H9 (cell line): ENCODE data around the gene IWS1. TPM values are rescaled to one million over a fixed set of nuclear protein-coding genes. Genes with fewer than 3 reads are reported as not detected.
"Not testable (repeated sequence)": the region's sequence is repeated elsewhere in the genome, so short reads cannot be mapped to it uniquely, and the experiment has no call there.

Experiments used
- DNase-seq: peaks from one replicate; pipeline ENCODE4 v3.0.0-alpha.2; 2017
- H2AFZ ChIP-seq: one replicate; pipeline ENCODE4 v1.6.1; 2013; ENCODE audit warnings: mild to moderate bottlenecking, low read length, control low read depth, moderate library complexity
- H2AK5ac ChIP-seq: 2 replicates; pipeline ENCODE4 v1.6.1; 2013; ENCODE audit warnings: low read length, control low read depth, mixed read lengths; ENCODE audit not compliant: insufficient read length
- H2BK120ac ChIP-seq: one replicate; pipeline ENCODE4 v1.6.1; 2013; ENCODE audit warnings: low read depth, mild to moderate bottlenecking, low read length, control low read depth, inconsistent platforms; ENCODE audit not compliant: poor library complexity, severe bottlenecking
- H2BK12ac ChIP-seq: 2 replicates; pipeline ENCODE4 v1.6.1; 2013; ENCODE audit warnings: low read length, control low read depth, mixed read lengths, low read depth; ENCODE audit not compliant: insufficient read length
- H2BK15ac ChIP-seq: 2 replicates; pipeline ENCODE4 v1.6.1; 2013; ENCODE audit warnings: low read depth, low read length, control low read depth
- H2BK20ac ChIP-seq: one replicate; pipeline ENCODE4 v1.6.1; 2013; ENCODE audit warnings: low read depth, mild to moderate bottlenecking, low read length, control low read depth, inconsistent platforms; ENCODE audit not compliant: poor library complexity, severe bottlenecking
- H2BK5ac ChIP-seq: 2 replicates; pipeline ENCODE4 v1.6.1; 2013; ENCODE audit warnings: low read length, control low read depth, mixed read lengths; ENCODE audit not compliant: insufficient read length
- H3K14ac ChIP-seq: 2 replicates; pipeline ENCODE4 v1.6.1; 2013; ENCODE audit warnings: low read length, control low read depth; ENCODE audit not compliant: insufficient read depth
- H3K18ac ChIP-seq: 2 replicates; pipeline ENCODE4 v1.6.1; 2013; ENCODE audit warnings: low read depth, mild to moderate bottlenecking, mixed read lengths, low read length, control low read depth; ENCODE audit not compliant: insufficient read length
- H3K23ac ChIP-seq: 2 replicates; pipeline ENCODE4 v1.6.1; 2013; ENCODE audit warnings: low read length, control low read depth, mixed read lengths, low read depth; ENCODE audit not compliant: insufficient read length
- H3K23me2 ChIP-seq: 2 replicates; pipeline ENCODE4 v1.6.1; 2013; ENCODE audit warnings: low read depth, mild to moderate bottlenecking, mixed read lengths, low read length, control low read depth; ENCODE audit not compliant: insufficient read length, poor library complexity, severe bottlenecking
- H3K27ac ChIP-seq: 2 replicates; pipeline ENCODE4 v1.5.1; 2013; ENCODE audit warnings: low read length, control low read depth, mixed read lengths, low read depth; ENCODE audit not compliant: insufficient read length
- H3K27me3 ChIP-seq: 2 replicates; pipeline ENCODE4 v1.6.1; 2013; ENCODE audit warnings: low read length, control low read depth, inconsistent platforms; ENCODE audit not compliant: insufficient read depth
- H3K4ac ChIP-seq: 2 replicates; pipeline ENCODE4 v1.6.1; 2013; ENCODE audit warnings: low read depth, mild to moderate bottlenecking, control low read depth, inconsistent platforms, low read length, moderate library complexity
- H3K4me1 ChIP-seq: 2 replicates; pipeline ENCODE4 v1.6.1; 2013; ENCODE audit warnings: low read length, control low read depth, inconsistent platforms; ENCODE audit not compliant: insufficient read depth
- H3K4me2 ChIP-seq: 2 replicates; pipeline ENCODE4 v1.6.1; 2013; ENCODE audit warnings: low read length, control low read depth, mixed read lengths; ENCODE audit not compliant: insufficient read length, insufficient read depth
- H3K56ac ChIP-seq: 2 replicates; pipeline ENCODE4 v1.6.1; 2013; ENCODE audit warnings: low read depth, mild to moderate bottlenecking, mixed read lengths, low read length, control low read depth; ENCODE audit not compliant: insufficient read length
- H3K79me1 ChIP-seq: 2 replicates; pipeline ENCODE4 v1.6.1; 2013; ENCODE audit warnings: low read depth, mild to moderate bottlenecking, moderate library complexity, low read length, control low read depth, inconsistent platforms; ENCODE audit not compliant: insufficient read depth, poor library complexity, severe bottlenecking
- H3K79me2 ChIP-seq: 2 replicates; pipeline ENCODE4 v1.6.1; 2013; ENCODE audit warnings: low read length, control low read depth, inconsistent platforms; ENCODE audit not compliant: insufficient read depth
- H3K9ac ChIP-seq: 2 replicates; pipeline ENCODE4 v1.6.1; 2013; ENCODE audit warnings: low read length, control low read depth, mixed read lengths; ENCODE audit not compliant: insufficient read length; ENCODE audit errors: extremely low read depth
- H3K9me3 ChIP-seq: one replicate; pipeline ENCODE4 v1.6.1; 2013; ENCODE audit warnings: low read depth, low read length, inconsistent platforms; ENCODE audit not compliant: control insufficient read depth
- H3T11ph ChIP-seq: one replicate; pipeline ENCODE4 v1.6.1; 2013; ENCODE audit warnings: mild to moderate bottlenecking, low read length, control low read depth, inconsistent platforms
- H4K20me1 ChIP-seq: one replicate; pipeline ENCODE4 v1.6.1; 2013; ENCODE audit not compliant: control insufficient read depth, insufficient read length, insufficient read depth
- H4K5ac ChIP-seq: 2 replicates; pipeline ENCODE4 v1.6.1; 2013; ENCODE audit warnings: low read depth, mild to moderate bottlenecking, mixed read lengths, low read length, control low read depth; ENCODE audit not compliant: insufficient read length
- H4K8ac ChIP-seq: replicated peaks from 2 replicates; pipeline ENCODE4 v1.6.1; 2013; ENCODE audit warnings: low read length, control low read depth, mixed read lengths, low read depth; ENCODE audit not compliant: insufficient read length
- H4K91ac ChIP-seq: 2 replicates; pipeline ENCODE4 v1.6.1; 2013; ENCODE audit warnings: low read depth, mild to moderate bottlenecking, moderate library complexity, mixed read lengths, low read length, control low read depth; ENCODE audit not compliant: insufficient read length
- H3K27ac Mint-ChIP-seq, 3 experiments: 2 replicates in 2 of 3; 3 replicates in 1 of 3; pipeline ENCODE4 v1.8.0; 2020 to 2021; ENCODE audit warnings: mixed read lengths in 3 of 3, mild to moderate bottlenecking in 1 of 3, moderate library complexity in 1 of 3
- H3K27me3 Mint-ChIP-seq: 2 replicates; pipeline ENCODE4 v1.8.0; 2021; ENCODE audit warnings: low read depth, mild to moderate bottlenecking, moderate library complexity, mixed read lengths
- H3K36me3 Mint-ChIP-seq, 3 experiments: 2 replicates in 2 of 3; 3 replicates in 1 of 3; pipeline ENCODE4 v1.8.0; 2020 to 2021; ENCODE audit warnings: low read depth in 3 of 3, mixed read lengths in 3 of 3; ENCODE audit not compliant: insufficient read depth in 1 of 3
- H3K4me1 Mint-ChIP-seq, 2 experiments: 2 replicates each; pipeline ENCODE4 v1.8.0; 2020; ENCODE audit warnings: mixed read lengths in 2 of 2
- H3K4me3 Mint-ChIP-seq, 2 experiments: 2 replicates in 1 of 2; 3 replicates in 1 of 2; pipeline ENCODE4 v1.8.0; 2020 to 2021; ENCODE audit warnings: mild to moderate bottlenecking in 2 of 2, mixed read lengths in 2 of 2, moderate library complexity in 1 of 2
- H3K9me3 Mint-ChIP-seq, 2 experiments: 2 replicates in 1 of 2; 3 replicates in 1 of 2; pipeline ENCODE4 v1.8.0; 2020; ENCODE audit warnings: mild to moderate bottlenecking in 2 of 2, mixed read lengths in 2 of 2, moderate library complexity in 1 of 2
- CTCF ChIP-seq: fragments of 200-600 bp; sonication (generic); conservative IDR thresholded peaks from 3 replicates; pipeline ENCODE4 v1.8.0; 2021; ENCODE audit warnings: antibody characterized with exemption, mild to moderate bottlenecking
- WGBS: extraction: QIAGEN DNeasy Blood & Tissue Kit; methylation state at CpG from one replicate; pipeline ENCODE4 v1.1.7; 2013; ENCODE audit warnings: missing lambda C conversion rate, low lambda C conversion rate, mixed read lengths; ENCODE audit not compliant: insufficient read length; ENCODE audit errors: extremely low coverage; 5-methylcytosine and 5-hydroxymethylcytosine counted together
- total RNA-seq: library from RNA; stranded (reverse); gene quantifications from 2 replicates; pipeline ENCODE4 v1.2.1, GENCODE V29; 2021

IWS1 gene
- total RNA-seq, 1 experiment from 2014 or later, result 66.2 TPM

- H3K14ac ChIP-seq, result no peak overlapping the region
- no peak overlapping the region for H2AFZ ChIP-seq
- H3K79me1 ChIP-seq, result no peaks in the 10 kb centered on the region
- no peak overlapping the region for H3K56ac ChIP-seq
- DNase-seq, result no peak
- no peak overlapping the region for H4K8ac ChIP-seq
- Mint-ChIP-seq H3K4me1 (peaks cover 49 to 52% of the 10 kb centered on the region in 2 experiments), H3K9me3 (no peaks in the 10 kb centered on the region; a peak in 1 of 5 replicates), H3K36me3 (no peaks in the 10 kb centered on the region), H3K4me3 (no peak overlapping the region), H3K27ac (no peak overlapping the region), H3K27me3 (no peaks in the 10 kb centered on the region)
- H3K79me2 ChIP-seq, result no peaks in the 10 kb centered on the region
- no peak overlapping the region for H4K91ac ChIP-seq
- no peak overlapping the region for H2BK15ac ChIP-seq
- no peak overlapping the region for H2BK20ac ChIP-seq
- no peak overlapping the region for H3K4me2 ChIP-seq
- no peaks in the 10 kb centered on the region for H3K27me3 ChIP-seq
- H3T11ph ChIP-seq, result no peak overlapping the region
- peaks cover 7% of the 10 kb centered on the region; the same call in 1 of the 2 replicates for H3K4me1 ChIP-seq
- no peak overlapping the region for H3K23ac ChIP-seq
- H3K9me3 ChIP-seq, result no peaks in the 10 kb centered on the region
- no peak overlapping the region for H4K5ac ChIP-seq
- H2BK120ac ChIP-seq, result no peak overlapping the region
- H2BK5ac ChIP-seq, result no peak overlapping the region
- no peak overlapping the region for H3K9ac ChIP-seq
- no peak for TF ChIP-seq CTCF
- H4K20me1 ChIP-seq, result no peaks in the 10 kb centered on the region
- peaks cover 2% of the 10 kb centered on the region for H3K23me2 ChIP-seq
- H2BK12ac ChIP-seq, result no peak overlapping the region
- no peak overlapping the region for H2AK5ac ChIP-seq
- H3K27ac ChIP-seq, result no peak overlapping the region
- no peak overlapping the region for H3K4ac ChIP-seq
- WGBS, result no CpG with 5 or more reads among the region's 3 CpGs
- no peak overlapping the region for H3K18ac ChIP-seq
These were observed 73.3 kb downstream of the IWS1 start for GRCh38 chr2:127453013-127453391.

- not testable (repeated sequence) for H3K27ac ChIP-seq, H4K5ac ChIP-seq, H3K9ac ChIP-seq, H3K27me3 ChIP-seq, H2BK5ac ChIP-seq, H4K91ac ChIP-seq, H3K36me3 Mint-ChIP-seq, H3K23me2 ChIP-seq, H3K4me2 ChIP-seq, H3T11ph ChIP-seq, H3K27me3 Mint-ChIP-seq, H3K4ac ChIP-seq, DNase-seq, H3K4me3 Mint-ChIP-seq, H2BK120ac ChIP-seq, H2BK12ac ChIP-seq, H3K79me1 ChIP-seq, H2AFZ ChIP-seq, H3K9me3 ChIP-seq, H3K4me1 ChIP-seq, H3K23ac ChIP-seq, H3K14ac ChIP-seq, H2AK5ac ChIP-seq, H3K79me2 ChIP-seq, H2BK20ac ChIP-seq, H4K8ac ChIP-seq, H2BK15ac ChIP-seq, H3K18ac ChIP-seq, H3K27ac Mint-ChIP-seq, H3K9me3 Mint-ChIP-seq, H3K56ac ChIP-seq, H4K20me1 ChIP-seq
- WGBS, result no CpG with 5 or more reads among the region's 8 CpGs
- peaks cover 45 to 48% of the 10 kb centered on the region in 2 experiments for H3K4me1 Mint-ChIP-seq
These were observed 73.9 kb downstream of the IWS1 start for GRCh38 chr2:127452423-127452822.
